NCI-H2196 (cell line): ENCODE measurements around the gene UNC45B.
"Not testable (repeated sequence)": the region's sequence is repeated elsewhere in the genome, so short reads cannot be mapped to it uniquely, and the experiment has no call there.

Source experiments
- DNase-seq: peaks from one replicate; lab custom pipeline; 2025; ENCODE audit not compliant: unreplicated experiment; lab: John Stamatoyannopoulos, UW

Gene UNC45B

DNA sequence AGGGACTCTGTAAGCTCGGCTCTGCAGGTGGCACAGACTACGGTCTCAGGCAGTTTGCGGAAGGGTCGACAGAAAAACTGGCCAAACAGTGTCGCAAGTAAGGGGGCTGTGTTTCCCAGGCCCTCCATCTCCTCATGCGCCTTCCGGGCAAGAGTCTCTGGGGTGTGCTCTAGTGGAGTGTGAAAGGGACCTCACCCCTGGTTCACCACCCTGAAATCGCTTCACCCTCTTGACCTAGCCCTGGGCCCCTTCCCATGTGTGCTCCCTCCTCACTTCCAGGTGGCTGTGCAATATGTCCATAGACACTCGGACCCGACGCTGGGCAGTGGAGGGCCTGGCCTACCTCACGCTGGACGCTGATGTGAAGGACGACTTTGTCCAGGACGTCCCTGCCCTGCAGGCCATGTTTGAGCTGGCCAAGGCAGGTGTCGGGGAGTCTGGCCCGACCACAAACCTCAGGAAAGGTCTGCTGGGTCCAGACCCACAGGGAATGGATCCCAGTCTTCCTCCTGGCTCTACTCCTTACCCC lies 22.3 kb downstream of the UNC45B start:
- DNase-seq, result no peak

DNA sequence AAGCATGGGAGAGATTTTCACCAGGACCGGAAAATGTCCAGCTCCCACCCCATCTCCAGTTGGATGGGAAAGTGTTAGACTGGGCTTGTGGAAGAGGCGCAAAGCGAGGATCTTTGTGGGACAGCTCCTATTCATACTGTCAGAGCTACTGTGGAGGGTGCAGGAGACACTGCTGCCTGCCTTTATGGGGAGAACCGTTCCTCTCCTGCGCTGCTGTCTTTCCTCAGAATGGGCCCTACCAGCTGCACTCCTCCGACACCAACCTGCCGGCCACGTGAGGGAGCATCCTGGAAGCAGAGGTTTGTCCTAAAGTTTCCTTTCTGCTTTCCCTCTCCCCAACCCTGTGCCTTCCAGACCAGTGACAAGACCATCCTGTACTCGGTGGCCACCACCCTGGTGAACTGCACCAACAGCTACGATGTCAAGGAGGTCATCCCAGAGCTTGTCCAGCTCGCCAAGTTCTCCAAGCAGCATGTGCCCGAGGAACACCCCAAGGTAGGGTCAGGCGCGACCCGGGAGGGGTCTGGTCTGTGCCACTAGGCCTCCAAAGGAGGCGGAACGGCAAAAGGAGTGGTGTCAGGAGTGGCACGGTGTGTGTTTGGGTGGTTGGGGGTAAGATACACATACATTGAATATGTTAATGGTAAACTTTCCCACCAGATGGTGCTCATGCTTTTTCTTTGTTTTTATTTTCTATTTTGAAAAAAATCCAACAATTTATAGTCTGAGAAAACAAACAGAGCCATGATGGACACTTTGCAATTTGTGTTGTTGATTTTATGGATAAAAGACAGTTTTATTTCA lies 23.6 kb downstream of the UNC45B start:
- peak; percentile 0 for DNase-seq

DNA sequence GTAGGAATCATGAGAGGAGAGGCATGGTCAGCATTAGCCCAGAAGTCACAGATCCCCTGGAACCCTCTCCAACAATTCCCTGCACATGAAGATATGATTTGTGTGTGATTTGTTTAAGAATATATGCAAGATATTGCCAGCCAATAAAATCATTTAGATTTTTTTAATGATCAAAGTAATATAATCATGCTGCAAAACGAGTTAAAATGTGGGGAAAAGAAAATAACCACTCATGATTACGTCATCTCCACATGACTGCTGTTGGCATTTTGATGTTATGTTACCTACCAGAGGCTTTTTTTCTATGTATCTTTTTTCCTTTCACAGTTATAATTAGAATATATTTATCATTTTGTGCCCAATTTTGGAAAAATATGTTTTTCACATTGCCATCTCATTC lies 24.2 kb downstream of the UNC45B start:
- DNase-seq, result no peak

DNA sequence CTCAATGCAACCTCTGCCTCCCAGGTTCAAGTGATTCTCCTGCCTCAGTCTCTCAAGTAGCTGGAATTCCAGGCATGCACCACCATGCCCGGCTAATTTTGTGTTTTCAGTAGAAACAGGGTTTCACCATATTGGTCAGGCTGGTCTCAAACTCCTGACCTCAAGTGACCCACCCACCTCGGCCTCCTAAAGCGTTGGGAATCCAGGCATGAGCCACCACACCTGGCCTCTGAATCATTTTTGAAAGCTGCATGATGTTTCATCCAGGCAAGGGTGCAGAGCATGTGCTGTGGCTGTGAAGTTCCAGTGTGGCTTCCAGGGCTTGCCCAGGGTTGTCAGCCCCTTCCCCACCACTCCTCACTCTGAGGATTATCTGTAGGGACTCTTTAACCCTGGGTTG lies 24.7 kb downstream of the UNC45B start:
- DNase-seq, result not testable (repeated sequence)

DNA sequence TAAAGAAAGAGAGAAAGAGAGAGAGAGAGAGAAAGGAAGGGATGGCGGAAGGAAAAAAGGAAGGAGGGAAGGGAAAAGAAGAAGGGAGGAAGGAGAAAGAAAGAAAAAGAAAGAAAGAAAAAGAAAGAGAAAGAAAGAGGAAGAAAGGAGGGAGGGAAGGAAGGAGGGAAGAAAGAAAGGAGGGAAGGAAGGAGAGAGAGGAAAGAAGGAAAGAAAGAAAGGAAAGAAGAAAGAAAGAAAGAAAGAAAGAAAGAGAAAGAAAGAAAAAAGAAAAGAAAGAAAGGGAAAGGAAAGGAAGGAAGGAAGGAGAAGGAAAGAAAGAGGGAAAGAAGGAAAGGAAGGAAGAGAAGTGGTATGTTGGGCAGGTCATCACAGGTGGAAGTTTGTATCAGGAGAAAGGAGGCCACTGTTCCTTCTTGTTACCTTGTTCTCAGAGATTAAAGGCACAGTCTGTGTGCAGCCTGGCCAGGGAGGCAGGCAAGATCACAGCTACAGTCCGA lies 27.3 kb downstream of the UNC45B start:
- DNase-seq, result no peak

DNA sequence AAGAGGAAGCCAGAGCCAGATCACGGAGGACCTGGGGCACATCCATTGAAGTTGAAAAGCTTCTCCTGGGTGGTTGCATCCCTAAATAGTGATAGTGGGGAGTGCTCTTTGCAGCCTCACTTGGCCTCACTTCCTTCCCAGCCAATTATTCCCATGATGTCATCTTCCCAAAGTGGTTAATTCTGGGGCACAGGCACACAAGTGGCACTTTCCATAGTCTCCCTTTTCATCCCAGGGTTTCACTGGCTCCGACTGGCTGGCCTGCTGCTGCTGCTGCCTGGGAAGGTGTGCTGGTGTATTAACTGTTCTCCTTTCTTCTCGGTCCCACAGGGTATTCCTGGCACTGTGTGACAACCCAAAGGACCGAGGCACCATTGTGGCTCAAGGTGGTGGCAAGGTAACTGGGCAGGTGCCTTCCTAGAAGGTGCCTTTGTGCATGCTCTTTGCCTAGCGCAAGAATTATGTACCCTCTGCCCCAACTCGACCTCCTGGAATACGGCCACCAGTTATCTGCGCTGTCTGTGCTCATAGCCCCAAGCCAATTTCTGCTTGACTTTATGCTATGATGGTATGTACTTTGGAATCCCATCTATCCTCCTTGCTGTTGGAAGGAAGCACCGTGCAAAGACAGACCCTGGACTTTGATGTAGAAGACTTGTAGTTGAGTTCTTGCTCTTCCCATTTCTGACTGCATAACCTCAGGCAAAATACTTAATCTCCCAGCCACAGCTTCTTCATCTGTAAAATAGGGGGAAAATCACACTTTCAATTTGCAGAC lies 28.2 kb downstream of the UNC45B start:
- no peak for DNase-seq

DNA sequence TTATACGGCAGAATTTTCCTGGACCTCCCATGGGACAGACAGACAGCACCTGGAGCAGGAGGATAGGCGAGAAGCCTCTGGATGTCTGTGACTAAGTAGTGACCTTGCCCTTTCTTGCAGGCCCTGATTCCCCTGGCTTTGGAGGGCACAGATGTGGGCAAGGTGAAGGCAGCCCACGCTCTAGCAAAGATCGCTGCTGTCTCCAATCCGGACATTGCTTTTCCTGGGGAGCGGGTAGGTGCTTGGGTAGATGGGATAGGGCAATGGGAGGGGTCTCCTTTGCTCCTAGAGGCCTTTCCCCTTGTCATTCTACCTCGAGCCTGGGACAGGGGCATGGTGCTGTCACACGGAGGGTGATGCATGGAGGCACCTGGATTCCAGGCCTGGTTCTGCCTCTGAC lies 29.3 kb downstream of the UNC45B start:
- DNase-seq, result no peak

DNA sequence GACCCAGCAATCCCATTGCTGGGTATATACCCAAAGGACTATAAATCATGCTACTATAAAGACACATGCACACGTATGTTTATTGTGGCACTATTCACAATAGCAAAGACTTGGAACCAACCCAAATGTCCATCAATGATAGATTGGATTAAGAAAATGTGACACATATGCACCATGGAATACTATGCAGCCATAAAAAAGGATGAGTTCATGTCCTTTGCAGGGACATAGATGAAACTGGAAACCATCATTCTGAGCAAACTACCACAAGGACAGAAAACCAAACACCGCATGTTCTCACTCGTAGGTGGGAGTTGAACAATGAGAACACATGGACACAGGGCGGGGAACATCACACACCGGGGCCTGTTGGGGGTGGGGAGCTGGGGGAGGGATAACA lies 31.8 kb downstream of the UNC45B start:
- not testable (repeated sequence) for DNase-seq

DNA sequence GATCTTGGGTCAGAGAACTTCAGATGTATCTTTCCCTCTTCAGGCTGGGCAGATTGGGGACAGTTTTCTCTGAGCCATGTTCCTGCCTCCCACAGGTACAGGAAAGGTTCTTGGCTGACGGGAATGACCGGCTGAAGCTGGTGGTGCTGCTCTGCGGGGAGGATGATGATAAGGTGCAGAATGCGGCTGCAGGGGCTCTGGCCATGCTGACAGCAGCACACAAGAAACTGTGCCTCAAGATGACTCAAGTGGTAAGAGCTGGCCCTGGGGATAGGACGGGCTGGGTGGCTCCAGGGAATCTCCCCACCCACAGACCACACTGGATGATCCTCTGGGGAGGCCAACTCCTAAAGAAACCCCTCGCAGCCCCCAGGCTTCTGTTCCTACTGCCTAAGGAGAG lies 35.7 kb downstream of the UNC45B start:
- no peak for DNase-seq

DNA sequence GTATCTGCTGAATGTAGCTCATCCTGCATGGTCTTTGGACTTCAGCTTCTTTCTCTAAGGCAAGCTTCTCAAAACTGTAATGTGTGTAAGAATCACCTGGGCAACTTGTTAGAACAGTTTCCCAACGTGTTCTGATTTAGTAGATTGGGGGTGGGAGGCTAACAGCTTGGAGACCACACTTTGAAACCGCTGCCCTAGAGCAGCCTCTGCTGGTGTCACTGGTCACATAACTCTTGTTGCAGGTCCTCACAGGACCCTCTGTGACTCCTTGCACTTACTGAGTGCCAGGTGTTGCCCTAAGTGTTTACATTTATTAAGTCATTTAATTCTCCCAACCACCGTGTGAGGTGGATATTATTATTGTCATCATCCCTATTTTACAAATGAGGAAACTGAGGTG lies 36.7 kb downstream of the UNC45B start:
- DNase-seq, result no peak

DNA sequence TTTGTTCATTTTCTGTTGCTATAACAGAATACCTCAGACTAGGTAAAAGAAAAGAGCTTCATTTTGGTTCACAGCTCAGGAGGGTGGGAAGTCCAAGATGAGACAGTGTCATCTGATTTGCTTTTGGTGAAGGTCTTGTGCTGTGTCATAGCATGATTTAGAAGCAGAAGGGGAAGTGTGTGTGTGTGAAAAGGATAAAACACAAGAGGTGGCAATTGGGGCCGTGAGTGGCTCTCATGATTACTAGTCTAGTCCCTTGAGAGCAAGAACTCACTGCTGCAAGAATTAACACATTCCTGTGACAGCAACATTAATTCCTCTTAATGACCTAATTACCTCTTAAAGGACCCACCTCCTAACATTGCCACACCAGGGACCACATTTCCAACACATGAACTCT lies 38.2 kb downstream of the UNC45B start:
- no peak for DNase-seq

DNA sequence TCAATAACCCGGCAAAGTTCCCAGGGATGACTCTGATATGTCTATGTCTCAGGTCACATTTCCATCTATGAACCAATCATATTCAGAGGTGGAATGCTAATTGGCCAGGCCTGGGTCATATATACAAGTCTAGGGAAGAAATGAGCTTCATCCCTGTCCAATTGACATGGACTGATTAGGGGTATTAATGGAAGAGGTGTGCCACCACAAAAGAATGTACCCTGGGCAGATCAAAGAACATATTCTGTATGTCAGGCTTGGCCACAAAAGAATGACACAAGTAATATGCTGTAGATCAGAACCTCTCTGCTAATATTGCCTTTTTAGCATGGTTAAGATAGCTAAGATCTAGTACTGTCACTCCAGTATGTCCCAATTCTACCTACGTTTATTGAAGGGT lies 39.9 kb downstream of the UNC45B start:
- DNase-seq, result no peak

DNA sequence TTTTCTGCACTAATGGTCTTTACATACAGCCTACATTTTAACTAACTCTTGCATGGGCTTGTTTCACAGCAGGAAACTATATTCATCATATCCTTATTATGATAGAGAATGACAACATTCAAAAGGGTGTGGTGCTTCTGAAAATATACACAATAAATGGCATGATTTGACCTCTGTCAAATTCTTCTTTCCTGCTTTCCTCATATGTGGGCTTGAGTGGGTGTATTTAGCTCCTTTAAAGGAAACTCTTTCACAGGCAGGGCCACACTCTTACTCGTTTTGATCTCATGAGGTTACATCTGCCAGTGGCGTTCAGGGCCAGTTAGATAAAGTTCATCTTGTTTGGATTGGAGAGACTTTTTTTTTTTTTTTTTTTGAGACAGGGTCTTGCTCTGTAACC lies 40.5 kb downstream of the UNC45B start:
- no peak for DNase-seq

DNA sequence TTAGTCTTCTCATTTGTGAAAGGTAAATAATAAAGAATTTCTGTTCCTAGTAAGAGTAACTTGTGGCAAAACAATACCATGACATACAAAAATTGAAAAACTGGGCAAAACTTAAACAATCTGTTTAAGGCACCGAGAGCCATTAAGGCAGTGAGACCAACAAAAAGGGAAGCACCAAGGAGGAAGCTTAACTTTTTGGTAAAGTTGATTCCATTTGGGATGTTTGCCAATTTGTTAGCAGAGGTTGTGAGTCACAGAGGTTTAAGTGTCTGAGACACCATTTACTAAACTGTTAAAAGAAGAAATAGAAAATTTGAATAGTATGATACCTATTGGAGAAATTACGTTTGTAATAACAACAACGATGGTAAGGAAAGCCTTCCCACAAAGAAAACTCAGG lies 41.7 kb downstream of the UNC45B start:
- no peak for DNase-seq

DNA sequence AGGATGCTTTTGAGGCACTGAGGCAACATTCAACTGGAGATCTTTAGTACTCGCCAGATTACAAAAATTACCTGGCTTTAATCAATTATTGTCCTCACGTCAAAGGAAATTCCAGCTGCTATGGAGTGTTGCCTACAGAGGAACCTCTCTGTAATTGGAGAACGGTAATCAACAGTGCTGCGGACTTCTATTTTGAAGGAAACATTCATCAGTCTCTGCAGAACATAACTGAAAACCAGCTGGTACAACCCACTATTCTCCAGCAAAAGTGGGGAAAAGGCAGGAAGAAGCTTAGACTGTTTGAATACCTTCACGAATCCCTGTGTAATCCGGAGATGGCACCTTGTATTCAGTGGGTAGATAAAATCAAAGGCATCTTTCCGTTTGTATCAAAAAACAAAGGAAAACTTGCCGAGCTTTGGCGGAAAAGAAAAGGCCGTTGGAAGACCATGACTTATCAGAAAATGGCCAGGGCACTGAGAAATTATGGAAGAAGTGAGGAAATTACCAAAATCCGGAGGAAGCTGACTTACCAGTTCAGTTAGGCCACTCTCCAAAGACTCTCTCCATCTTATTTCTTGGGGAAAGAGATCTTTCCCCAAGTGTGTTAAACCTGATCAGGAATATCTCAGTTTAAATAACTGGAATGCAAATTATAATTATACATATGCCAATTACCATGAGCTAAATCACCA lies 43.5 kb downstream of the UNC45B start:
- DNase-seq, result no peak

DNA sequence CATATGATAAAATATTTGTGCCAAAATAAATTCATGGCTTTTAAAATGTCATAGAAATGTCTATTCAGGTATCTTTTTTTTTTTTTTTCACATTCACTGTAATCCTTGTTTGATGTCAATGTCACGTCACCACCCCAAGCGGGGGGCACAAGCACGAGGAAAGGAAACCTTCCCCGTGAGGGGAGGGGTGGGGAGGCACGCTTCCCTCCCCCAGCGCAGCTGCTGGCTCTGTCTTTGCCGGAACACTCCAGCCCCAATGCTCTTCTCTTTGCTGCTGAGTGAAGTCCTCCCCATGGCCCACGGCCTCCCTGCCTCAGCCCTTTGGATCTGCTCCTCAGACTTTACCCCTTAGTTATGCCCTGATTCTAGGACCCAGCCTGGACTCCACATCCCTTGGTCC lies 45.1 kb downstream of the UNC45B start:
- DNase-seq, result no peak

DNA sequence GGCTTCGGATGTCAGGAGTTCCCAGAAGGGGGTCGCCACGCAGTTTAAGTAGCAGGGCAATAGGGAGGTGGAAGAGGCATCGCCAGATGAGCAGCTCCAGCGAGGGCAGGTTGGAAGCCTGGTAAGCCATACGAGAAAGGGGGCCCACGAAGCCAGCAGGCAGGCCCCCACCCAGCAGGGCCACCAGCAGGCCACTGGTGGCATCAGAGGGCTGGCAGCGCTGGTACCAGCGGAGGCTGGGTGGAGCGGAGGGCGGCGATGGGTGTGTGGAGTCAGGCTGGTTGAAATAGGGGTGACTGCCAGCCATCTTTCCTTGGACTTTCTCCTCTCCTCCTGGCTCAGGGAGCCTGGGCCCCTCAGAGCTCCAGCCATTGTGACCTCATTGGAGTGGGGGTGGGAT lies 46.4 kb downstream of the UNC45B start, which contains the start of gene SLC35G3:
Gene SLC35G3, minus strand, starts transcription at position 393 of the 400 bp plus-strand sequence. Its CDS starts 86 bp downstream, at position 307.
- not testable (repeated sequence) for DNase-seq

DNA sequence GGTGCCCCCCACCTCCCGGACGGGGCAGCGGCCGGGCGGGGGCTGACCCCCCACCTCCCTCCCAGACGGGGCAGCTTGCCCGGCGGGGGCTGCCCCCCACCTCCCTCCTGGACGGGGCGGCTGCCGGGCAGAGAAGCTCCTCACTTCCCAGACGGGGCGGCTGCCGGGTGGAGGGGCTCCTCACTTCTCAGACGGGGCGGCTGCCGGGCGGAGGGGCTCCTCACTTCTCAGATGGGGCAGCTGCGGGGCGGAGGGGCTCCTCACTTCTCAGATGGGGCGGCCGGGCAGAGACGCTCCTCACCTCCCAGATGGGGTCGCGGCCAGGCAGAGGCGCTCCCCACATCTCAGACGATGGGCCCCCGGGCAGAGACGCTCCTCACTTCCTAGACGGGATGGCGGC lies 47.4 kb downstream of the UNC45B start:
- not testable (repeated sequence) for DNase-seq

DNA sequence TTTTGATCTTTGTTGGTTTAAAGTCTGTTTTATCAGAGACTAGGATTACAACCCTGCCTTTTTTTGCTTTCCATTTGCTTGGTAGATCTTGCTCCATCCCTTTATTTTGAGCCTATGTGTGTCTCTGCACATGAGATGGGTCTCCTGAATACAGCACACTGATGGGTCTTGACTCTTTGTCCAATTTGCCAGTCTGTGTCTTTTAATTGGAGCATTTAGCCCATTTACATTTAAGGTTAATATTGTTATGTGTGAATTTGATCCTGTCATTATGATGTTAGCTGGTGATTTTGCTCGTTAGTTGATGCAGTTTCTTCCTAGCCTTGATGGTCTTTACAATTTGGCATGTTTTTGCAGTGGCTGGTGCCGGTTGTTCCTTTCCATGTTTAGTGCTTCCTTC lies 55.0 kb downstream of the UNC45B start:
- not testable (repeated sequence) for DNase-seq

DNA sequence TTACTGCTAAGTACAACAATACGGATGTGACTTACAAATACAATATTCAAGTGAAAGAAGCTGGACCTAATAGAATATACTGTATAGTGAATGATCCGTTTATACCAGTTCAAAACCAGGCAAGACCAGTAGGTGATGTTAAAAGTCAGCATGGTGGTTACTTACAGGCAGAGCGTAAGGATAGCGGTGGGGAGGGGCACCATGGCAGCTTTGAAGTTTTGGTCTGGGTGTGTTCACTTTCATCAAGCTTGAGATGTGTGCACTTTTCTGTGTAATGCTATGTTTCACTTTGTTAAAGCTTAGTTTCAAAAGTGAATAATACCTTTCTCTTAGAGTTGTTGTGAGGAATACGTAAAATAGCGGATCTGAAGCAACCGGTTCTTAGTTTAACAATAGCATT lies 63.1 kb downstream of the UNC45B start:
- DNase-seq, result no peak

DNA sequence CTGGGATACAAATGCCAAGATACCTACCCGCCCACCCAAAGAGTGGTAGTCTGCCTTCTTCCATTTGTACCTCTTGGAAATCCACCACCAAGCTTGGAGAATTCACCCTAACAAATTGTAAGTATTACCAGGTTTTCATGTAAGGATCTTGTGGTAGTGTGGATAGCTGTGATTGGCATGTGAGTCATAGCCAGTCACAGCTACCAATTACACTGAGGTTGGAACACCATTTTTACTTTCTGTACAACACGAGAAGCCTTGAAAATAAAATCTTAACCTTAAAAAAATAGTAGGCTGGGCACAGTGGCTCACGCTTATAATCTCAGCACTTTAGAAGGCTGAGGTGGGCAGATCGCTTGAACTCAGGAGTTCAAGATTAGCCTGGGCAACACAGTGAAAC lies 65.1 kb downstream of the UNC45B start:
- no peak for DNase-seq
